PC-3 (cell line): ENCODE data around the gene PICALM. TPM values are rescaled to one million over a fixed set of nuclear protein-coding genes. Genes with fewer than 3 reads are reported as not detected.

Experiments
- ATAC-seq: fragments of 200-7000 bp; cut with Tn5 transposase; 2 replicates; pipeline ENCODE4 v1.9.1; 2020; ENCODE audit warnings: mild to moderate bottlenecking, moderate library complexity
- BruUV-seq: library from RNA; stranded (reverse); fragments of 400-500 nt; replicated peaks from 2 replicates; lab custom pipeline; 2021; lab: Mats Ljungman, UMichigan
- CTCF ChIA-PET: fragments of 300-600 bp; sonication (Branson Sonifier 250); formaldehyde crosslinking; loops from one replicate; lab custom pipeline; 2022; ENCODE audit warnings: antibody characterized with exemption; lab: Charles Lee
- POLR2A ChIA-PET: fragments of 300-600 bp; sonication (Branson Sonifier 250); formaldehyde crosslinking; loops from one replicate; lab custom pipeline; 2022; ENCODE audit warnings: antibody characterized with exemption; ENCODE audit not compliant: unreplicated experiment; lab: Charles Lee
- DNase-seq: peaks from one replicate; pipeline ENCODE4 v3.0.0-alpha.2; 2015
- H2AFZ ChIP-seq: fragments of 300-600 bp; sonication (generic); 2 replicates; pipeline ENCODE4 v1.6.0; 2016; ENCODE audit warnings: antibody characterized with exemption, low read length
- H3F3A ChIP-seq: fragments of 300-600 bp; sonication (generic); one replicate; pipeline ENCODE4 v1.6.0; 2017; ENCODE audit warnings: antibody characterized with exemption, low read length, control low read depth, mild to moderate bottlenecking; ENCODE audit not compliant: unreplicated experiment
- H3K27ac ChIP-seq: fragments of 300-600 bp; sonication (generic); 2 replicates; pipeline ENCODE4 v1.5.1; 2016; ENCODE audit warnings: mild to moderate bottlenecking, low read length
- H3K27me3 ChIP-seq: fragments of 300-600 bp; sonication (generic); 2 replicates; pipeline ENCODE4 v1.6.1; 2016; ENCODE audit warnings: low read length, mixed read lengths
- H3K36me3 ChIP-seq: fragments of 300-600 bp; sonication (generic); 2 replicates; pipeline ENCODE4 v1.6.1; 2016; ENCODE audit warnings: low read depth, mixed run types, low read length, mixed read lengths
- H3K4me1 ChIP-seq: fragments of 300-600 bp; sonication (generic); 2 replicates; pipeline ENCODE4 v1.5.1; 2016; ENCODE audit warnings: low read length; ENCODE audit not compliant: insufficient read depth
- H3K4me2 ChIP-seq: fragments of 300-600 bp; sonication (generic); 2 replicates; pipeline ENCODE4 v1.6.0; 2016; ENCODE audit warnings: low read length
- H3K4me3 ChIP-seq: fragments of 300-600 bp; sonication (generic); 2 replicates; pipeline ENCODE4 v1.5.1; 2016; ENCODE audit warnings: mild to moderate bottlenecking, low read length, mixed read lengths
- H3K79me2 ChIP-seq: fragments of 300-600 bp; sonication (generic); 2 replicates; pipeline ENCODE4 v1.6.1; 2017; ENCODE audit warnings: low read length, mixed read lengths
- H3K9ac ChIP-seq: fragments of 300-600 bp; sonication (generic); 2 replicates; pipeline ENCODE4 v1.6.0; 2016; ENCODE audit warnings: mild to moderate bottlenecking, low read length
- H3K9me2 ChIP-seq: fragments of 300-600 bp; sonication (generic); replicated peaks from 2 replicates; pipeline ENCODE4 v1.6.1; 2016; ENCODE audit warnings: mixed run types, low read length, mixed read lengths
- H3K9me3 ChIP-seq: fragments of 300-600 bp; sonication (generic); 2 replicates; pipeline ENCODE4 v1.6.1; 2016; ENCODE audit warnings: low read length, mixed read lengths
- H4K20me1 ChIP-seq: fragments of 300-600 bp; sonication (generic); 2 replicates; pipeline ENCODE4 v1.6.1; 2016; ENCODE audit warnings: low read length, mixed read lengths
- EZH2 ChIP-seq: fragments of 300-600 bp; sonication (generic); IDR thresholded peaks from one replicate; pipeline ENCODE4 v1.6.1; 2017; ENCODE audit warnings: antibody characterized with exemption, mild to moderate bottlenecking, low read length; ENCODE audit not compliant: unreplicated experiment
- EZH2phosphoT487 ChIP-seq: fragments of 300-600 bp; sonication (generic); IDR thresholded peaks from 2 replicates; pipeline ENCODE4 v1.6.1; 2018; ENCODE audit warnings: mild to moderate bottlenecking, antibody characterized with exemption, low read length, borderline replicate concordance
- intact Hi-C: fragments of 100-400 bp; cut with micrococcal nuclease; formaldehyde crosslinking; loops from 2 replicates; pipeline ENCODE4 v1.9.0; 2023
- total RNA-seq: library from RNA; depleted of rRNA; stranded (reverse); fragments of >200 nt; gene quantifications from 2 replicates; pipeline ENCODE4 v1.2.3, GENCODE V29; 2014
- TF ChIP-seq, protein P1 (sequence below): fragments of 300-600 bp; sonication (generic); conservative IDR thresholded peaks from 2 replicates; pipeline ENCODE4 v1.5.1; 2017; ENCODE audit warnings: antibody characterized with exemption, low read depth, mild to moderate bottlenecking, low read length

The PICALM gene
- total RNA-seq, 1 experiment from 2014 or later, result 59.3 TPM

DNA sequence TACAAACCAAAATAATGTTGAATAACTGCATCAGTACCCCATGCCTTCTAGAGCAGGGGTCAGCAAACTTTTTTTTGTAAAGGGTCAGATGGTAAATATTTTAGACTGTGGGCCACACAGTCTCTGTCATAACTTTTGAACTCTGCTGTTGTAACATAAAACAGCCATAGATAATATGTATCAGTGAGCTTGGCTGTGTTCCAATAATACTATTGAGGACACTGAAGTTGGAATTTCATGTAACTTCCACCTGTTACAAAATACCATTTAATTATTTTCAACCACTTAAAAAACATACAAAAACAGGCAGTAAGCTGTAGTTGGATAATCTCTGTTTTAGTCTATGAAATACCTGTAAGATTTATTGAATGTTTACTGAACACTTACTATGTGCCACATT, 55.2 kb downstream of the PICALM start:
- POLR2A ChIA-PET, result no interaction called here
- H3K27ac ChIP-seq, result no peak overlapping the region
- no peaks in the 10 kb centered on the region for H3F3A ChIP-seq
- no TSS peak for BruUV-seq
- peaks cover 4% of the 10 kb centered on the region for H3K36me3 ChIP-seq
- H4K20me1 ChIP-seq, result no peaks in the 10 kb centered on the region
- H3K27me3 ChIP-seq, result no peaks in the 10 kb centered on the region
- no peaks in the 10 kb centered on the region for H3K9me2 ChIP-seq
- TF ChIP-seq, protein P1, sequence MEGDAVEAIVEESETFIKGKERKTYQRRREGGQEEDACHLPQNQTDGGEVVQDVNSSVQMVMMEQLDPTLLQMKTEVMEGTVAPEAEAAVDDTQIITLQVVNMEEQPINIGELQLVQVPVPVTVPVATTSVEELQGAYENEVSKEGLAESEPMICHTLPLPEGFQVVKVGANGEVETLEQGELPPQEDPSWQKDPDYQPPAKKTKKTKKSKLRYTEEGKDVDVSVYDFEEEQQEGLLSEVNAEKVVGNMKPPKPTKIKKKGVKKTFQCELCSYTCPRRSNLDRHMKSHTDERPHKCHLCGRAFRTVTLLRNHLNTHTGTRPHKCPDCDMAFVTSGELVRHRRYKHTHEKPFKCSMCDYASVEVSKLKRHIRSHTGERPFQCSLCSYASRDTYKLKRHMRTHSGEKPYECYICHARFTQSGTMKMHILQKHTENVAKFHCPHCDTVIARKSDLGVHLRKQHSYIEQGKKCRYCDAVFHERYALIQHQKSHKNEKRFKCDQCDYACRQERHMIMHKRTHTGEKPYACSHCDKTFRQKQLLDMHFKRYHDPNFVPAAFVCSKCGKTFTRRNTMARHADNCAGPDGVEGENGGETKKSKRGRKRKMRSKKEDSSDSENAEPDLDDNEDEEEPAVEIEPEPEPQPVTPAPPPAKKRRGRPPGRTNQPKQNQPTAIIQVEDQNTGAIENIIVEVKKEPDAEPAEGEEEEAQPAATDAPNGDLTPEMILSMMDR, result no peak
- no peak for TF ChIP-seq EZH2
- TF ChIP-seq EZH2phosphoT487, result no peak
- CTCF ChIA-PET, result no interaction called here
- no peaks in the 10 kb centered on the region for H3K79me2 ChIP-seq
- no peak for ATAC-seq
- no peak for DNase-seq
- no peaks in the 10 kb centered on the region for H3K4me1 ChIP-seq
- H3K9me3 ChIP-seq, result no peaks in the 10 kb centered on the region
- no peak overlapping the region for H3K4me3 ChIP-seq
- no peak overlapping the region for H2AFZ ChIP-seq
- intact Hi-C loops, result no loop called here
- no peak overlapping the region for H3K9ac ChIP-seq
- H3K4me2 ChIP-seq, result no peak overlapping the region

- ATAC-seq (no peak), DNase-seq (no peak)
- Histone ChIP-seq H3K9ac (no peak overlapping the region), H3K9me2 (no peaks in the 10 kb centered on the region), H3K9me3 (no peaks in the 10 kb centered on the region), H3K79me2 (no peaks in the 10 kb centered on the region), H3F3A (no peaks in the 10 kb centered on the region), H3K4me1 (no peaks in the 10 kb centered on the region), H3K36me3 (peaks cover 11% of the 10 kb centered on the region; the same call in 1 of the 2 replicates), H2AFZ (no peak overlapping the region), H3K27me3 (no peaks in the 10 kb centered on the region), H3K4me2 (no peak overlapping the region), H3K27ac (no peak overlapping the region), H3K4me3 (no peak overlapping the region), H4K20me1 (no peaks in the 10 kb centered on the region)
- POLR2A ChIA-PET, result no interaction called here
- BruUV-seq, result no TSS peak
- TF ChIP-seq EZH2phosphoT487 (no peak), EZH2 (no peak)
- TF ChIP-seq, protein P1, result no peak
- intact Hi-C loops, result no loop called here
- CTCF ChIA-PET, result no interaction called here
These were observed 57.7 kb downstream of the PICALM start for GRCh38 chr11:86011175-86011574.

GRCh38 chr11:86003654-86004053, 65.2 kb downstream of the PICALM start:
- no peaks in the 10 kb centered on the region for H3F3A ChIP-seq
- H3K9me3 ChIP-seq, result no peaks in the 10 kb centered on the region
- CTCF ChIA-PET, result no interaction called here
- peaks cover 25% of the 10 kb centered on the region for H3K36me3 ChIP-seq
- no peaks in the 10 kb centered on the region for H3K79me2 ChIP-seq
- H3K9me2 ChIP-seq, result no peaks in the 10 kb centered on the region
- intact Hi-C loops, result no loop called here
- H2AFZ ChIP-seq, result no peak overlapping the region
- TF ChIP-seq EZH2phosphoT487, result no peak
- TF ChIP-seq, protein P1, result no peak
- TF ChIP-seq EZH2, result no peak
- DNase-seq (no peak), ATAC-seq (no peak)
- H3K4me2 ChIP-seq, result no peak overlapping the region
- H3K9ac ChIP-seq, result no peak overlapping the region
- POLR2A ChIA-PET, result no interaction called here
- BruUV-seq, result no TSS peak
- H3K4me1 ChIP-seq, result no peaks in the 10 kb centered on the region
- H3K27me3 ChIP-seq, result no peaks in the 10 kb centered on the region
- no peaks in the 10 kb centered on the region for H4K20me1 ChIP-seq
- no peak overlapping the region for H3K27ac ChIP-seq
- H3K4me3 ChIP-seq, result no peak overlapping the region
